IMR-90 (cell line): ENCODE results near the gene TTC23. TPM values are rescaled to one million over a fixed set of nuclear protein-coding genes. Genes with fewer than 3 reads are reported as not detected.

Experiments
- ATAC-seq: fragments of 200-7000 bp; cut with Tn5 transposase; 2 replicates; pipeline ENCODE4 v1.9.1; 2020; ENCODE audit warnings: low read depth, mild to moderate bottlenecking, moderate library complexity
- BruUV-seq: library from RNA; stranded (reverse); fragments of 400-500 nt; replicated peaks from 2 replicates; lab custom pipeline; 2021; lab: Mats Ljungman, UMichigan
- CTCF ChIA-PET: fragments of 300-600 bp; formaldehyde crosslinking; extraction: SDS; loops from one replicate; lab custom pipeline; 2021; ENCODE audit warnings: antibody characterized with exemption; lab: Yijun Ruan, JAX
- POLR2A ChIA-PET: fragments of 300-600 bp; sonication (Branson Sonifier 250); formaldehyde crosslinking; loops from one replicate; lab custom pipeline; 2022; ENCODE audit warnings: antibody characterized with exemption; ENCODE audit not compliant: unreplicated experiment; lab: Charles Lee
- DNase-seq: peaks from one replicate; pipeline ENCODE4 v3.0.0; 2013
- H2AFZ ChIP-seq: replicated peaks from 2 replicates; pipeline ENCODE3; 2013; ENCODE audit warnings: low read length, mild to moderate bottlenecking; ENCODE audit not compliant: poor library complexity
- H2AK5ac ChIP-seq: 2 replicates; pipeline ENCODE4 v1.6.1; 2013; ENCODE audit warnings: low read depth, low read length, inconsistent platforms
- H2AK9ac ChIP-seq: replicated peaks from 2 replicates; pipeline ENCODE3; 2013; ENCODE audit warnings: mild to moderate bottlenecking, low read depth, low read length, moderate library complexity; ENCODE audit not compliant: poor library complexity
- H2BK120ac ChIP-seq: 2 replicates; pipeline ENCODE4 v1.6.1; 2013; ENCODE audit warnings: low read depth, low read length, inconsistent platforms
- H2BK15ac ChIP-seq: 3 replicates; pipeline ENCODE4 v1.6.1; 2013; ENCODE audit warnings: low read depth, low read length, inconsistent platforms
- H2BK20ac ChIP-seq: 2 replicates; pipeline ENCODE4 v1.6.1; 2013; ENCODE audit warnings: low read depth, mild to moderate bottlenecking, inconsistent platforms, low read length, moderate library complexity
- H2BK5ac ChIP-seq: 2 replicates; pipeline ENCODE4 v1.6.1; 2013; ENCODE audit warnings: mild to moderate bottlenecking, low read depth, low read length, inconsistent platforms; ENCODE audit not compliant: poor library complexity, severe bottlenecking
- H3K14ac ChIP-seq: replicated peaks from 2 replicates; pipeline ENCODE4 v1.6.1; 2013; ENCODE audit warnings: low read depth, low read length, inconsistent platforms
- H3K18ac ChIP-seq: 2 replicates; pipeline ENCODE4 v1.6.1; 2013; ENCODE audit warnings: low read depth, low read length, control low read depth
- H3K23ac ChIP-seq: 2 replicates; pipeline ENCODE4 v1.6.1; 2013; ENCODE audit warnings: low read depth, low read length, inconsistent platforms
- H3K27ac ChIP-seq: 2 replicates; pipeline ENCODE4 v1.5.1; 2013; ENCODE audit warnings: mild to moderate bottlenecking, control low read depth, low read length; ENCODE audit not compliant: insufficient read depth
- H3K27me3 ChIP-seq: 2 replicates; pipeline ENCODE4 v1.6.1; 2013; ENCODE audit warnings: low read length; ENCODE audit not compliant: control insufficient read depth, insufficient read depth
- H3K36me3 ChIP-seq: 2 replicates; pipeline ENCODE4 v1.6.1; 2013; ENCODE audit warnings: low read length, mixed read lengths; ENCODE audit not compliant: control insufficient read depth, insufficient read depth
- H3K4ac ChIP-seq: 2 replicates; pipeline ENCODE4 v1.6.1; 2013; ENCODE audit warnings: low read depth, low read length, inconsistent platforms
- H3K4me1 ChIP-seq: 2 replicates; pipeline ENCODE4 v1.6.1; 2013; ENCODE audit warnings: low read length, mixed read lengths; ENCODE audit not compliant: control insufficient read depth, insufficient read depth
- H3K4me2 ChIP-seq: 2 replicates; pipeline ENCODE4 v1.6.1; 2013; ENCODE audit warnings: low read depth, mild to moderate bottlenecking, control low read depth, low read length, moderate library complexity
- H3K4me3 ChIP-seq: 2 replicates; pipeline ENCODE4 v1.5.1; 2013; ENCODE audit warnings: low read depth, mild to moderate bottlenecking, control low read depth, low read length, moderate library complexity; ENCODE audit not compliant: insufficient read depth
- H3K56ac ChIP-seq: 2 replicates; pipeline ENCODE4 v1.6.1; 2013; ENCODE audit warnings: low read length, inconsistent platforms; ENCODE audit not compliant: insufficient read depth; ENCODE audit errors: extremely low read depth
- H3K79me1 ChIP-seq, 2 experiments: 2 replicates each; pipeline ENCODE4 v1.6.1; 2013; ENCODE audit warnings: low read length in 2 of 2, inconsistent platforms in 1 of 2, low read depth in 1 of 2
- H3K9ac ChIP-seq: 2 replicates; pipeline ENCODE4 v1.6.1; 2013; ENCODE audit warnings: low read depth, low read length, control low read depth
- H3K9me1 ChIP-seq: 2 replicates; pipeline ENCODE4 v1.6.1; 2013; ENCODE audit warnings: low read length, inconsistent platforms; ENCODE audit not compliant: insufficient read depth
- H3K9me3 ChIP-seq: 2 replicates; pipeline ENCODE4 v1.6.1; 2013; ENCODE audit warnings: low read length; ENCODE audit not compliant: control insufficient read depth, insufficient read depth
- H4K20me1 ChIP-seq: 2 replicates; pipeline ENCODE4 v1.6.1; 2013; ENCODE audit warnings: low read length, inconsistent platforms; ENCODE audit not compliant: insufficient read depth
- H4K5ac ChIP-seq: 2 replicates; pipeline ENCODE4 v1.6.1; 2013; ENCODE audit warnings: mild to moderate bottlenecking, low read depth, low read length, control low read depth
- H4K8ac ChIP-seq, 2 experiments: 2 replicates each; pipeline ENCODE4 v1.6.1; 2013; ENCODE audit warnings: low read depth in 2 of 2, low read length in 2 of 2, control low read depth in 1 of 2, inconsistent platforms in 1 of 2
- H4K91ac ChIP-seq: 2 replicates; pipeline ENCODE4 v1.6.1; 2013; ENCODE audit warnings: low read depth, low read length, inconsistent platforms; ENCODE audit not compliant: insufficient read depth
- BHLHE40 ChIP-seq: fragments of 150-350 bp; IDR thresholded peaks from 2 replicates; pipeline ENCODE4 v1.6.1; 2016; ENCODE audit warnings: mild to moderate bottlenecking, low read depth, low read length
- CEBPB ChIP-seq: IDR thresholded peaks from 2 replicates; pipeline ENCODE4 v1.6.1; 2012; ENCODE audit warnings: low read depth, low read length, improper control_type of control experiment
- ELK1 ChIP-seq: fragments of 150-350 bp; IDR thresholded peaks from 2 replicates; pipeline ENCODE4 v1.6.1; 2016; ENCODE audit warnings: low read depth, mild to moderate bottlenecking, low read length, moderate library complexity, borderline replicate concordance
- MAFK ChIP-seq: IDR thresholded peaks from 2 replicates; pipeline ENCODE4 v1.6.1; 2012; ENCODE audit warnings: low read depth, low read length, improper control_type of control experiment
- MAZ ChIP-seq: IDR thresholded peaks from 2 replicates; pipeline ENCODE4 v1.6.1; 2012; ENCODE audit warnings: low read depth, mild to moderate bottlenecking, low read length, improper control_type of control experiment, moderate library complexity, borderline replicate concordance
- MXI1 ChIP-seq: IDR thresholded peaks from 2 replicates; pipeline ENCODE4 v1.6.1; 2012; ENCODE audit warnings: low read depth, mild to moderate bottlenecking, low read length, moderate library complexity, borderline replicate concordance
- NFE2L2 ChIP-seq: fragments of 150-350 bp; IDR thresholded peaks from 2 replicates; pipeline ENCODE4 v1.6.1; 2016; ENCODE audit warnings: low read depth, mild to moderate bottlenecking, low read length
- RFX5 ChIP-seq: IDR thresholded peaks from 2 replicates; pipeline ENCODE4 v1.8.0; 2012; ENCODE audit warnings: low read depth, mild to moderate bottlenecking, low read length, moderate library complexity
- dilution Hi-C: fragments of 300-500 bp; cut with HindIII; formaldehyde crosslinking; loops from one replicate; pipeline ENCODE4 v1.14.3; 2018; ENCODE audit warnings: low sequenced_read_pairs; ENCODE audit not compliant: unreplicated experiment
- in situ Hi-C: fragments of 300-500 bp; cut with MboI; formaldehyde crosslinking; loops from 3 replicates; pipeline ENCODE4 v1.14.3; 2019; ENCODE audit warnings: low sequenced_read_pairs, inconsistent platforms, mixed read lengths
- intact Hi-C: fragments of 100-400 bp; cut with micrococcal nuclease; formaldehyde crosslinking; loops from 2 replicates; pipeline ENCODE4 v1.10.0; 2022
- polyA plus RNA-seq, 3 experiments: library from polyadenylated mRNA; depleted of rRNA; stranded (reverse); fragments of >200 nt; gene quantifications; 2 replicates each; pipeline ENCODE4 v1.2.3, GENCODE V29; 2012; ENCODE audit warnings: low replicate concordance in 1 of 3
- total RNA-seq: library from RNA; depleted of rRNA; stranded (reverse); fragments of >200 nt; gene quantifications from 2 replicates; pipeline ENCODE4 v1.2.3, GENCODE V29; 2012

TTC23 gene
- total and polyA plus RNA-seq, 2 of the 4 experiments (the other 2 are of a cell fraction), result 7.8 to 29.8 TPM

GRCh38 chr15:99282121-99282520 is 32.7 kb upstream of the TTC23 start:
- Histone ChIP-seq H3K36me3 (no peaks in the 10 kb centered on the region), H3K4me2 (no peak overlapping the region), H3K4me1 (no peaks in the 10 kb centered on the region; the same call in 1 of the 2 replicates), H4K8ac (no peak overlapping the region), H2AK5ac (no peak overlapping the region), H3K9me1 (no peaks in the 10 kb centered on the region), H2BK15ac (no peak overlapping the region), H2AK9ac (no peak overlapping the region), H2BK20ac (no peak overlapping the region), H3K18ac (no peak overlapping the region), H4K91ac (no peak overlapping the region), H4K20me1 (no peaks in the 10 kb centered on the region), H2AFZ (no peak overlapping the region), H3K9ac (no peak overlapping the region), H4K5ac (no peak overlapping the region), H3K14ac (no peak overlapping the region), H2BK5ac (no peak overlapping the region), H3K56ac (no peak overlapping the region), H3K79me1 (peaks cover 0 to 3% of the 10 kb centered on the region in 2 experiments; a peak in 3 of 4 replicates), H3K4ac (no peak overlapping the region), H3K27me3 (no peaks in the 10 kb centered on the region), H3K9me3 (no peaks in the 10 kb centered on the region), H2BK120ac (no peak overlapping the region), H3K4me3 (no peak overlapping the region), H3K23ac (no peak overlapping the region), H3K27ac (no peak overlapping the region)
- POLR2A ChIA-PET, result no interaction called here
- in situ Hi-C loops (loop anchor here (5.0 kb wide), 1 partner anchor 425 kb away; no protein-coding TSS in a partner anchor), intact Hi-C loops (no loop called here), dilution Hi-C loops (no loop called here)
- CTCF ChIA-PET, result interaction anchor here (0.5 to 1.9 kb wide), 3 partner anchors 9 to 422 kb away, joined by 3 to 8 read pairs (median 4); no protein-coding TSS in a partner anchor
- BruUV-seq, result no TSS peak
- DNase-seq (no peak), ATAC-seq (no peak)
- no peak for TF ChIP-seq ELK1
- no peak for TF ChIP-seq MAZ
- no peak for TF ChIP-seq RFX5
- TF ChIP-seq MXI1, result no peak
- no peak for TF ChIP-seq BHLHE40
- no peak for TF ChIP-seq MAFK
- TF ChIP-seq NFE2L2, result no peak
- TF ChIP-seq CEBPB, result no peak
